Fibroblast of lung (primary cell): Measurements from ENCODE around the gene FAM184B. TPM values are rescaled to one million over a fixed set of nuclear protein-coding genes. Genes with fewer than 3 reads are reported as not detected.
"Not testable (repeated sequence)": the region's sequence is repeated elsewhere in the genome, so short reads cannot be mapped to it uniquely, and the experiment has no call there.

ENCODE experiments used
- DNase-seq, 2 donors: peaks; one replicate each; pipeline versions ENCODE4 v3.0.0 to v3.0.0-alpha.2; 2010; ENCODE audit warnings: low read depth in 2 of 2
- H2AFZ ChIP-seq: 2 replicates; pipeline ENCODE4 v1.5.1; 2012; ENCODE audit warnings: low read length, control low read depth, inconsistent platforms
- H3K27ac ChIP-seq: 2 replicates; pipeline ENCODE4 v1.5.1; 2011; ENCODE audit warnings: low read length, control low read depth; ENCODE audit not compliant: insufficient read depth
- H3K27me3 ChIP-seq: 2 replicates; pipeline ENCODE4 v1.5.1; 2011; ENCODE audit warnings: mild to moderate bottlenecking, low read length; ENCODE audit not compliant: control insufficient read depth, insufficient read depth
- H3K36me3 ChIP-seq: 2 replicates; pipeline ENCODE4 v1.5.1; 2011; ENCODE audit warnings: low read length; ENCODE audit not compliant: control insufficient read depth, insufficient read depth
- H3K4me1 ChIP-seq: 2 replicates; pipeline ENCODE4 v1.5.1; 2011; ENCODE audit warnings: low read length; ENCODE audit not compliant: control insufficient read depth, insufficient read depth; ENCODE audit errors: extremely low read depth
- H3K4me2 ChIP-seq: 2 replicates; pipeline ENCODE4 v1.5.1; 2011; ENCODE audit warnings: low read length, control low read depth; ENCODE audit not compliant: insufficient read depth; ENCODE audit errors: extremely low read depth
- H3K4me3 ChIP-seq, 4 experiments: fragments of 200-600 bp in 1 of 4; sonication (generic) in 1 of 4; replicated peaks in 1 of 4; 2 replicates each; pipeline ENCODE4 v1.5.1; 2011 to 2016; ENCODE audit warnings: low read length in 4 of 4, low read depth in 3 of 4, mild to moderate bottlenecking in 3 of 4, control low read depth in 2 of 4, inconsistent platforms in 1 of 4, mixed read lengths in 1 of 4; ENCODE audit not compliant: insufficient read depth in 1 of 4; ENCODE audit errors: control extremely low read depth in 1 of 4
- H3K79me2 ChIP-seq: 2 replicates; pipeline ENCODE4 v1.5.1; 2012; ENCODE audit warnings: mild to moderate bottlenecking, low read length, inconsistent platforms; ENCODE audit not compliant: control insufficient read depth, insufficient read depth
- H3K9ac ChIP-seq: 2 replicates; pipeline ENCODE4 v1.5.1; 2011; ENCODE audit warnings: mild to moderate bottlenecking, low read length, control low read depth; ENCODE audit not compliant: insufficient read depth
- H3K9me3 ChIP-seq: 2 replicates; pipeline ENCODE4 v1.5.1; 2012; ENCODE audit warnings: low read depth, low read length; ENCODE audit not compliant: control insufficient read depth, insufficient read depth
- H4K20me1 ChIP-seq: 2 replicates; pipeline ENCODE4 v1.5.1; 2011; ENCODE audit warnings: low read length; ENCODE audit not compliant: control insufficient read depth, insufficient read depth; ENCODE audit errors: extremely low read depth
- EZH2 ChIP-seq: IDR thresholded peaks from 2 replicates; pipeline ENCODE4 v1.5.1; 2012; ENCODE audit warnings: low read length, control low read depth, mild to moderate bottlenecking; ENCODE audit errors: missing control alignments
- polyA plus RNA-seq, 2 donors: library from polyadenylated mRNA; depleted of rRNA in 1 of 2; stranded (reverse) in 1 of 2; unstranded in 1 of 2; fragments of >200 nt; gene quantifications; 2 replicates each; pipeline ENCODE4 v1.2.1, GENCODE V29; 2011 to 2012; ENCODE audit warnings: missing spikeins in 1 of 2
- total RNA-seq: library from RNA; depleted of rRNA; stranded (reverse); fragments of >200 nt; gene quantifications from 2 replicates; pipeline ENCODE4 v1.2.1, GENCODE V29; 2014
- TF ChIP-seq, protein P1 (sequence below), 2 donors: IDR thresholded peaks in 1 of 2; conservative IDR thresholded peaks in 1 of 2; 1 replicate in 1 of 2; 2 replicates in 1 of 2; pipeline ENCODE4 v1.5.1; 2011 to 2012; ENCODE audit warnings: low read length in 2 of 2, control low read depth in 1 of 2, inconsistent platforms in 1 of 2, low read depth in 1 of 2, mild to moderate bottlenecking in 1 of 2

Gene FAM184B
- total and polyA plus RNA-seq, 2 donors (not counting 1 experiment from before 2014, with no cell fraction given), result not detected

DNA sequence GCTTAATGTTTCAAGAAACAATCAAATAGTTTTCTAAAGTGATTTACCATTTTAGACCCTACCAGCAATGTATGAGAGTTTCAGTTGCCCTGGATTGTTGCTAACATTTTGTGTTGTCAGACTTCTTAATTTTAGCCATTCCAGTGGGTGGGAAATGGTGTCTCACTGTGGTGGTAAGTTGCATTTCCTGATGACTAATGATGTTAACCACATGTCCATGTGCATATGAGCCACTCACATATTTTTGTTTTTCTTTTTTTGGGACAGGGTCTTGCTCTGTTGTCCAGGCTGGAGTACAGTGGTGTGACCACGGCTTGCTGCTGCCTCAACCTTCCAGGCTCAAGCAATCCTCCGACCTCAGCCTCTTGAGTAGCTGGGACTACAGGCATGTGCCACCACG is 118.7 kb downstream of the FAM184B start:
- no peak for TF ChIP-seq EZH2
- TF ChIP-seq, protein P1, sequence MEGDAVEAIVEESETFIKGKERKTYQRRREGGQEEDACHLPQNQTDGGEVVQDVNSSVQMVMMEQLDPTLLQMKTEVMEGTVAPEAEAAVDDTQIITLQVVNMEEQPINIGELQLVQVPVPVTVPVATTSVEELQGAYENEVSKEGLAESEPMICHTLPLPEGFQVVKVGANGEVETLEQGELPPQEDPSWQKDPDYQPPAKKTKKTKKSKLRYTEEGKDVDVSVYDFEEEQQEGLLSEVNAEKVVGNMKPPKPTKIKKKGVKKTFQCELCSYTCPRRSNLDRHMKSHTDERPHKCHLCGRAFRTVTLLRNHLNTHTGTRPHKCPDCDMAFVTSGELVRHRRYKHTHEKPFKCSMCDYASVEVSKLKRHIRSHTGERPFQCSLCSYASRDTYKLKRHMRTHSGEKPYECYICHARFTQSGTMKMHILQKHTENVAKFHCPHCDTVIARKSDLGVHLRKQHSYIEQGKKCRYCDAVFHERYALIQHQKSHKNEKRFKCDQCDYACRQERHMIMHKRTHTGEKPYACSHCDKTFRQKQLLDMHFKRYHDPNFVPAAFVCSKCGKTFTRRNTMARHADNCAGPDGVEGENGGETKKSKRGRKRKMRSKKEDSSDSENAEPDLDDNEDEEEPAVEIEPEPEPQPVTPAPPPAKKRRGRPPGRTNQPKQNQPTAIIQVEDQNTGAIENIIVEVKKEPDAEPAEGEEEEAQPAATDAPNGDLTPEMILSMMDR (conservative IDR thresholded peaks at IDR 0.05 in 1 of 2, IDR thresholded peaks at IDR 0.05 in 1 of 2; ENCODE audit: low read depth in 1 of 2, low read length in 2 of 2), result no peak
- Histone ChIP-seq H3K4me1 (no peaks in the 10 kb centered on the region), H3K4me2 (no peak overlapping the region), H3K9me3 (no peaks in the 10 kb centered on the region), H3K9ac (no peak overlapping the region), H3K27ac (no peak overlapping the region), H3K79me2 (no peaks in the 10 kb centered on the region), H3K4me3 (no peak overlapping the region), H3K27me3 (peaks cover 2% of the 10 kb centered on the region), H2AFZ (no peak overlapping the region), H3K36me3 (no peaks in the 10 kb centered on the region), H4K20me1 (no peaks in the 10 kb centered on the region)
- peak; percentile 6 to 41 for DNase-seq

DNA sequence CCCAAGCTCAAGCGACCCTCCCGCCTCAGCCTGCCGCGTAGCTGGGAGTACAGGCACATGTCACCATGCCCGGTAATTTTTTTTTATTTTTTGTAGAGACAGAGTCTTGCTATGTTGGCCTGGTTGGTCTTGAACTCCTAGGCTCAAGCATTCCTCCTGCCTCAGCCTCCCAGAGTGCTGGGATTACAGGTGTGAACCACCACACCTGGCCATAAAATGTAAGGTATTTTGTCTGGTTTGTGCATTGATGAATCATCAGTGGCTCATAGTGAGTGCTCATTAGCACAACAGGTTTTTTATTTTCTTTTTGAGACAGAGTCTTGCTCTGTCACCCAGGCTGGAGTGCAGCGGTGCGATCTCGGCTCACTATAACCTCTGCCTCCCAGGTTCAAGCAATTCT is 122.2 kb downstream of the FAM184B start:
- H3K27me3 ChIP-seq, H3K4me3 ChIP-seq, H3K79me2 ChIP-seq, DNase-seq, H4K20me1 ChIP-seq, H3K4me1 ChIP-seq, H3K9me3 ChIP-seq, H3K4me2 ChIP-seq, H3K9ac ChIP-seq, H3K36me3 ChIP-seq, H3K27ac ChIP-seq, H2AFZ ChIP-seq: not testable (repeated sequence)

DNA sequence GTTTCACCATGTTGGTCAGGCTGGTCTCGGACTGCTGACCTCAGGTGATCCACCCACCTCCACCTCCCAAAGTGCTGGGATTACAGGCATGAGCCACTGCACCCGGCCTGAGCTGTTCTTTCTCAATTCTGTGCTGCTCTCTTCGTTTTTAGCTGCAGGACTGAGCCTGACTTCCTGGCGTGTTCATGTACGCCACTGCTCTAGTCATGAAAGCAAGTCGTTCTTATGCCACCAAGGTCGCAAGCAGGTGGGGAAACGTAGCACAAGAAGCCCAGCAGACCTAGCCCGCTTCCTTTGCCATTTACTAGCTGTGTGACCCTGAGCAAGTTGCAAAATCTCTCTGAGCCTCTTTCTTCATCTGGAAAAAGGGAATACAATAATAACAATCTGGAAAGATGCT is 123.6 kb downstream of the FAM184B start:
- no peaks in the 10 kb centered on the region for H4K20me1 ChIP-seq
- TF ChIP-seq EZH2, result no peak
- TF ChIP-seq, protein P1 (conservative IDR thresholded peaks at IDR 0.05 in 1 of 2, IDR thresholded peaks at IDR 0.05 in 1 of 2; ENCODE audit: low read depth in 1 of 2, low read length in 2 of 2), result no peak
- no peak overlapping the region for H3K27ac ChIP-seq
- no peak overlapping the region for H3K4me2 ChIP-seq
- no peaks in the 10 kb centered on the region for H3K9me3 ChIP-seq
- H3K9ac ChIP-seq, result no peak overlapping the region
- H3K4me1 ChIP-seq, result no peaks in the 10 kb centered on the region
- no peaks in the 10 kb centered on the region for H3K36me3 ChIP-seq
- no peak overlapping the region for H2AFZ ChIP-seq
- peaks cover 3% of the 10 kb centered on the region for H3K27me3 ChIP-seq
- no peak for DNase-seq
- H3K79me2 ChIP-seq, result no peaks in the 10 kb centered on the region
- H3K4me3 ChIP-seq, result no peak overlapping the region
